HEK293T (cell line): ENCODE data around the gene NPPC.

Experiments
- CTCF ChIA-PET: fragments of 350-600 bp; formaldehyde crosslinking; extraction: SDS; loops from one replicate; lab custom pipeline; 2021; ENCODE audit warnings: antibody characterized with exemption, inconsistent platforms; lab: Yijun Ruan, JAX
- POLR2A ChIA-PET: fragments of 350-600 bp; formaldehyde crosslinking; extraction: SDS; loops from one replicate; lab custom pipeline; 2020; ENCODE audit warnings: antibody characterized with exemption, inconsistent platforms; lab: Yijun Ruan, JAX
- DNase-seq: peaks from one replicate; pipeline ENCODE4 v3.0.0; 2012; ENCODE audit warnings: mixed read lengths; ENCODE audit errors: extremely low spot score
- ARNT ChIP-seq: fragments of 450-650 bp; IDR thresholded peaks from 2 replicates; pipeline ENCODE4 v1.6.1; 2017; ENCODE audit warnings: mild to moderate bottlenecking
- BHLHE40 ChIP-seq: fragments of 450-650 bp; IDR thresholded peaks from 2 replicates; pipeline ENCODE4 v1.6.1; 2016; ENCODE audit warnings: mild to moderate bottlenecking, moderate library complexity, borderline replicate concordance
- CTBP1 ChIP-seq: fragments of 450-650 bp; IDR thresholded peaks from 2 replicates; pipeline ENCODE4 v1.6.1; 2016; ENCODE audit warnings: borderline replicate concordance
- ELF4 ChIP-seq: fragments of 450-650 bp; IDR thresholded peaks from 2 replicates; pipeline ENCODE4 v1.6.1; 2017; ENCODE audit warnings: antibody characterized with exemption
- FOXA1 ChIP-seq: fragments of 450-650 bp; IDR thresholded peaks from 2 replicates; pipeline ENCODE4 v1.6.1; 2016; ENCODE audit warnings: mild to moderate bottlenecking
- FOXK2 ChIP-seq: fragments of 450-650 bp; IDR thresholded peaks from 2 replicates; pipeline ENCODE4 v1.6.1; 2016; ENCODE audit warnings: mild to moderate bottlenecking
- FOXM1 ChIP-seq: fragments of 450-650 bp; IDR thresholded peaks from 2 replicates; pipeline ENCODE4 v1.6.1; 2017; ENCODE audit warnings: mild to moderate bottlenecking, borderline replicate concordance
- HDGF ChIP-seq: fragments of 450-650 bp; IDR thresholded peaks from 2 replicates; pipeline ENCODE4 v1.6.1; 2017; ENCODE audit warnings: antibody characterized with exemption, borderline replicate concordance
- L3MBTL2 ChIP-seq: fragments of 450-650 bp; conservative IDR thresholded peaks from 2 replicates; pipeline ENCODE4 v1.6.1; 2016; ENCODE audit warnings: mild to moderate bottlenecking
- LEF1 ChIP-seq: fragments of 450-650 bp; IDR thresholded peaks from 2 replicates; pipeline ENCODE4 v1.6.1; 2017; ENCODE audit warnings: mild to moderate bottlenecking, borderline replicate concordance
- NFRKB ChIP-seq: fragments of 450-650 bp; IDR thresholded peaks from 2 replicates; pipeline ENCODE4 v1.6.1; 2016; ENCODE audit warnings: mild to moderate bottlenecking, moderate library complexity
- PKNOX1 ChIP-seq: fragments of 450-650 bp; IDR thresholded peaks from 2 replicates; pipeline ENCODE4 v1.6.1; 2016
- SP1 ChIP-seq: fragments of 450-650 bp; IDR thresholded peaks from 2 replicates; pipeline ENCODE4 v1.6.1; 2017
- SUZ12 ChIP-seq: fragments of 450-650 bp; IDR thresholded peaks from 2 replicates; pipeline ENCODE4 v1.6.1; 2016; ENCODE audit warnings: mild to moderate bottlenecking
- TARDBP ChIP-seq: fragments of 450-650 bp; IDR thresholded peaks from 2 replicates; pipeline ENCODE4 v1.6.1; 2016
- ZNF384 ChIP-seq: fragments of 450-650 bp; IDR thresholded peaks from 2 replicates; pipeline ENCODE4 v1.6.1; 2016

The NPPC gene

GRCh38 chr2:231928901-231929725, 2.9 kb upstream of the NPPC start:
- DNase-seq = no peak
- POLR2A ChIA-PET = interaction anchor here (1.1 kb wide), 1 partner anchor 32 kb away, joined by 4 read pairs; the partner anchor contains the start of gene DIS3L2
- CTCF ChIA-PET = interaction anchor here (0.6 to 2.2 kb wide), 7 partner anchors 8 to 473 kb away, joined by 3 to 7 read pairs (median 4); no protein-coding TSS in a partner anchor
- TF ChIP-seq ZNF384 = no peak
- TF ChIP-seq HDGF = no peak
- TF ChIP-seq PKNOX1 = no peak
- TF ChIP-seq LEF1 = no peak
- no peak for TF ChIP-seq ARNT

GRCh38 chr2:231928481-231928880, 2.3 kb upstream of the NPPC start:
- ChIA-PET CTCF (interaction anchor here (0.6 to 1.5 kb wide), 3 partner anchors 15 to 332 kb away, joined by 3 to 4 read pairs (median 4); no protein-coding TSS in a partner anchor), POLR2A (interaction anchor here (1.1 kb wide), 1 partner anchor 33 kb away, joined by 4 read pairs; the partner anchor contains the start of gene DIS3L2)
- TF ChIP-seq SP1 (no peak), SUZ12 (no peak), LEF1 (no peak)
- peak; percentile 24 for DNase-seq

GRCh38 chr2:231927566-231927890, 1.3 kb upstream of the NPPC start:
- ChIA-PET POLR2A (no interaction called here), CTCF (interaction anchor here (0.6 kb wide), 1 partner anchor 374 kb away, joined by 3 read pairs; no protein-coding TSS in a partner anchor)
- TF ChIP-seq ELF4 (no peak), LEF1 (no peak), ZNF384 (no peak), FOXM1 (no peak), PKNOX1 (no peak), FOXA1 (no peak), SP1 (no peak), CTBP1 (no peak), BHLHE40 (no peak), TARDBP (no peak), L3MBTL2 (no peak), ARNT (no peak)
- DNase-seq = no peak

- TF ChIP-seq FOXM1 (no peak), BHLHE40 (no peak), L3MBTL2 (no peak), LEF1 (no peak), TARDBP (no peak), ZNF384 (no peak), CTBP1 (no peak), ELF4 (no peak), SUZ12 (no peak), FOXK2 (no peak), HDGF (no peak), ARNT (no peak), NFRKB (no peak), SP1 (no peak), PKNOX1 (no peak), FOXA1 (no peak)
- POLR2A ChIA-PET = no interaction called here
- CTCF ChIA-PET = interaction anchor here (1.2 to 2.5 kb wide), 2 partner anchors 26 to 215 kb away, joined by 4 to 10 read pairs; no protein-coding TSS in a partner anchor
- DNase-seq = no peak
Observed at GRCh38 chr2:231926761-231927565, 767 bp upstream of the NPPC start.

- CTCF ChIA-PET = interaction anchor here (0.6 to 2.5 kb wide), 9 partner anchors 17 to 401 kb away, joined by 3 to 10 read pairs (median 3); no protein-coding TSS in a partner anchor
- no peak for TF ChIP-seq BHLHE40
- no peak for TF ChIP-seq FOXA1
- TF ChIP-seq CTBP1 = no peak
- no peak for TF ChIP-seq SP1
- peak; percentile 77 for TF ChIP-seq L3MBTL2
- no peak for TF ChIP-seq SUZ12
- TF ChIP-seq HDGF = peak; percentile 33; the same call in 1 of the 2 replicates
- no peak for TF ChIP-seq NFRKB
- TF ChIP-seq LEF1 = no peak
- TF ChIP-seq FOXK2 = no peak
- no peak for TF ChIP-seq FOXM1
- no peak for TF ChIP-seq ARNT
- TF ChIP-seq TARDBP = no peak
- no peak for TF ChIP-seq PKNOX1
- TF ChIP-seq ZNF384 = no peak
- DNase-seq = peak; percentile 84
- POLR2A ChIA-PET = interaction anchor here (1.1 kb wide), 1 partner anchor 215 kb away, joined by 3 read pairs; no protein-coding TSS in a partner anchor
Observed at GRCh38 chr2:231925303-231926179, 655 bp downstream of the NPPC start.
